ENCODE data around the gene FHL3. TPM values are rescaled to one million over a fixed set of nuclear protein-coding genes. Genes with fewer than 3 reads are reported as not detected.

The FHL3 gene, protein sequence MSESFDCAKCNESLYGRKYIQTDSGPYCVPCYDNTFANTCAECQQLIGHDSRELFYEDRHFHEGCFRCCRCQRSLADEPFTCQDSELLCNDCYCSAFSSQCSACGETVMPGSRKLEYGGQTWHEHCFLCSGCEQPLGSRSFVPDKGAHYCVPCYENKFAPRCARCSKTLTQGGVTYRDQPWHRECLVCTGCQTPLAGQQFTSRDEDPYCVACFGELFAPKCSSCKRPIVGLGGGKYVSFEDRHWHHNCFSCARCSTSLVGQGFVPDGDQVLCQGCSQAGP
- 10 to 100 TPM in 3 of 8 experiments, 1 to 10 TPM in 5; 2.8 to 17.7 (median 8.0) TPM for total RNA-seq

DNA sequence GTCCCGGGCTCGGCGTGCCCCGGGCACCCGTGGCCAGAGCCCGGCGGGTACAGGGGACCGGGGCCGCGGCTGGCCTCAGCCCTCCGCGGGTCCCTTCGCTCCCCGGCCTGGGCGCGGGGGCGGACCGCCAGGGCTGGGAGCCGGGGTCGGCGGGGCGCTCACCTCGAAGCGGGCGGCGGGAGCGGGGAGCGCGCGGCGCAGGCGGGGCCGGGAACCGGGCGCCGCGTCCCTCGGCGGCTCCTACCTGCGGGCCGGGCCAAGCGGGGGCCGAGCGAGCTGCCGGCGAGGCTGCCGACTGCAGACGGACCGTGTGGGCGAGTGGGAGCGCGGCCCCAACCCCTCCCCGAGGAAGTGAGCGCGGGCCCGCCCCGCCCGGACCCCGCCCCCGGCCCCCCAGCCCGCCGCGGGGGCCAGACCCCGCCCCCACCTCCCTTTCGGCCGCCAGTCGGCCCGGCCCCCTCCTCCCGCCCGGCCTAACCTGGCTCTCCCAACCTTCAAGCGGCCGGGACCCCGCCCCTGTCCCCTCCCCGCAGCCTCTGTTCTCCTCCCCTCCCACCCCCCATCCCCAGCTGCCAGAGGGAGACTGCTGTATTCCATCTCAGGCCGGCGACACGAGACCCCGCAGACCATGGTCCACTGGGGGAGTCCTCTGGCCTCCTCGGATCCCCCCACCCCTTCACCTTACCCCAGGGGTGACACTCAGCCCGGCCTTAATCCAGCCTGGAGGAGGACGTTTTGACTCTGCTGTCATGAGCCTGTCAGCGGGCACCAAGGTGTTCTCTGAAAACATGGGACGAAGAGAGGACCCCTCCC, at the start of gene FHL3:
Gene FHL3 (minus strand): TSS at position 320 of the 813 bp plus-strand sequence. CDS start 6,102 bp downstream, outside the sequence.
- ATAC-seq (replicated peaks in 6 of 8): peak; percentile 19 to 79 (median 67)
- in situ Hi-C loops (cut with MboI; ENCODE audit: low pct_unique_long_range_greater_than_20kb in 2 of 9, low sequenced_read_pairs in 9 of 9, unreplicated experiment in 9 of 9): no loop called here
- 38 to 100% methylated on average over 1 to 7 of the region's 83 CpGs; no CpG with 5 or more reads in 8 of the 10 experiments for WGBS, 10 experiments
- Histone ChIP-seq H3K27ac (peak within 1 kb of the TSS; percentile 16 to 74), H3K4me3 (peak within 1 kb of the TSS; percentile 39 to 56 (median 46)), H3K4me1 (replicated peaks in 1 of 2) (peaks cover 14 to 28% of the 10 kb centered on the region in 2 donors)

DNA sequence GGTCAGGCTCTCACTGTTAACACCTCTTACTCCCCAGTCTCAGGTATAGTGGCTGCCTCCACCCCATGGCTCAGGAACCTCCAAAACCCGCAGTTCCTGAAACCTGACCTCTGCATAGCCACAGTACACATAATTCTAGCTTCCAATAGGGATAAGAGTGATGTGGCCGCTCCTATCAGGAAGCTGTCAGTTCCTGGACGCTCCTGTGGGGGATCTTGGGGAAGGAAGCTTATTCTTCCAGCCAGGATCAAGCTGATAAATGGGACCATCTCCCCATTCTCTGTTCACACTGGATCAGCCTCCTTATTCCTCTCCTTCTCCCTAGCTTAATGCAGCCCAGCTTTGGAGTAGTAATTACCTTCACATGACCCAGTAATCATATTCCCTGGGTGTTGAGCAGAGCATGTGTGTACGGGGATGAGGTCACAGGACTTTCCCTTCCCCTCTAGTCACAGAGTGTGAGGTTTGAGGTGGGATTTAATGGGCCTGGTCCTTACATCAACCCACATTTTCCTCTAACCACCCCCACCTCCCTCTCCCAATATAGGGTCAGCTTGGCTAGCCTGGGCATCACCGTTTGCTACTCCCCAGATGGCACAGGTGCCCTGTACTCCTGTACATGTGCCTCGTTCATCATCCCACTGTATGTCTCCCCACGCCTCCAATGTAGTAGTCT, 48.2 kb upstream of the FHL3 start:
- no peak overlapping the region for H3K27ac ChIP-seq
- in situ Hi-C loops (cut with MboI; ENCODE audit: low pct_unique_long_range_greater_than_20kb in 2 of 9, low sequenced_read_pairs in 9 of 9, unreplicated experiment in 9 of 9): loop anchor here in 1 of 9 experiments (25.0 kb wide), 1 partner anchor 184 kb away; no protein-coding TSS in a partner anchor
- no peak overlapping the region for H3K4me3 ChIP-seq
- H3K4me1 ChIP-seq (replicated peaks in 1 of 2): peaks cover 34 to 47% of the 10 kb centered on the region in 2 donors
- 0 to 68% (median 43%) methylated on average over 1 to 5 of the region's 7 CpGs; no CpG with 5 or more reads in 2 of the 10 experiments for WGBS, 10 experiments
- peak; percentile 8 to 74 (median 59) for ATAC-seq (replicated peaks in 6 of 8)

- 0 to 69% (median 40%) methylated on average over 1 to 3 of the region's 3 CpGs; no CpG with 5 or more reads in 2 of the 10 experiments for WGBS, 10 experiments
- Histone ChIP-seq H3K27ac (no peak overlapping the region), H3K4me1 (replicated peaks in 1 of 2) (peaks cover 39 to 47% of the 10 kb centered on the region in 2 donors), H3K4me3 (no peak overlapping the region)
- in situ Hi-C loops (cut with MboI; ENCODE audit: low pct_unique_long_range_greater_than_20kb in 2 of 9, low sequenced_read_pairs in 9 of 9, unreplicated experiment in 9 of 9): loop anchor here in 1 of 9 experiments (25.0 kb wide), 1 partner anchor 184 kb away; no protein-coding TSS in a partner anchor
- peak in 5 of 8 experiments; percentile 1 to 55 (median 36) for ATAC-seq (replicated peaks in 6 of 8)
Measured at GRCh38 chr1:38052750-38053415, 47.6 kb upstream of the FHL3 start.

DNA sequence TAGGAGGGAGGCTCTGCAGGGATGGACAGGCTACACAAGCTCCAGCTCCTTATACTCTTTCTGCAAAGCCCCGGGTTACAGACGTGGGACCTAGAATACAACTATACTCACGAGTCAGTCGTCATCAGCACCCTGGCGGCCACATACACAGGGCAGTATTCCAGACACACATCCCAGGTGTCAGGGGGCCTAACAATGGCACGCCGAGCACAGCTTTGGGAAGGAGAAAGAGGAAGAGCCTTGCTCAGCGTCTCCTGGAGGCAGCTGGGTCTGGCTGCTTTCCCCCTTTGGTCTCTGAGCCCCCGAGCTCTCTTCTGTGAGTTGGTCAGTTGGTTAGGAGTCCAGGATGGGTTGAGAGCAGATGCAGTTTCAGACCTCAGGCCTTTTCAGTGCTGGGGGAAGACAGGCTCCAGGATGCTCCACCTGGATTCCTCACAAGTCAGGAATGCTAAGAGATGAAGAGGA, 45.8 kb upstream of the FHL3 start:
- H3K4me1 ChIP-seq (replicated peaks in 1 of 2): peaks cover 41 to 47% of the 10 kb centered on the region in 2 donors
- no peak overlapping the region for H3K4me3 ChIP-seq
- H3K27ac ChIP-seq: no peak overlapping the region
- WGBS, 10 experiments: 19 to 82% (median 79%) methylated on average over 1 to 9 of the region's 9 CpGs; no CpG with 5 or more reads in 4 of the 10 experiments
- in situ Hi-C loops (cut with MboI; ENCODE audit: low pct_unique_long_range_greater_than_20kb in 2 of 9, low sequenced_read_pairs in 9 of 9, unreplicated experiment in 9 of 9): loop anchor here in 1 of 9 experiments (25.0 kb wide), 1 partner anchor 186 kb away; no protein-coding TSS in a partner anchor
- ATAC-seq (replicated peaks in 6 of 8): no peak

GRCh38 chr1:38050397-38051078, 45.2 kb upstream of the FHL3 start:
- Histone ChIP-seq H3K4me1 (replicated peaks in 1 of 2) (peaks cover 47% of the 10 kb centered on the region in 2 donors), H3K27ac (no peak overlapping the region), H3K4me3 (no peak overlapping the region)
- WGBS, 10 experiments: 0 to 82% (median 54%) methylated on average over 1 to 9 of the region's 13 CpGs; no CpG with 5 or more reads in 6 of the 10 experiments
- peak in 5 of 8 experiments; percentile 1 to 50 (median 40) for ATAC-seq (replicated peaks in 6 of 8)
- in situ Hi-C loops (cut with MboI; ENCODE audit: low pct_unique_long_range_greater_than_20kb in 2 of 9, low sequenced_read_pairs in 9 of 9, unreplicated experiment in 9 of 9): loop anchor here in 1 of 9 experiments (25.0 kb wide), 1 partner anchor 187 kb away; no protein-coding TSS in a partner anchor

DNA sequence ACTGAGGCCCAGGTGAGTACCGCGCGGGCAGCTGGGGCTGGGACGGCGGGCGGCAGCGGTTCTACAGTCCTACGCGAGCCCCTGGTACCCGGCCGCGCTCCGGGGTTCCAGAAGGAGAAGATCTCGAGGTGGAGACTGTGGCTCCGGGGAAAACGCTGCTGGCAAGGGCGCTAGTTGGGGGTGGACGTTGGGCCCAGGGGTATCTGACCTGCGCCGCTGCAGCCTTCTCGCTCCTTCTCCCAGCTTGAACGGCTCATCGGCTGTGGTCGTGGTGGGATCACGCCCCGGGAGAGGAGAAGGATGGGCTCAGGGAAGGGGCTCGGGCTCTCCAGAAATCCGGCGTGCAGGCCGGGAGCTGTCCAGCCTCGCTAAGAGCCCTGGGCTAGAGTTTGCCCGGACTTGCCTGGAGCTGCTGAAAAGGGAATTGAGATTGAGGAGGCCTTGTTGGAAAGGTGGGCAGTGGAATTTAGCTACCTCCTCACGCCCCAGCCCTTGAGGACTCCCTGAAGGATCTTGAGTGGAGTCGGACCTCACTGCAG, 42.4 kb upstream of the FHL3 start:
- in situ Hi-C loops (cut with MboI; ENCODE audit: low pct_unique_long_range_greater_than_20kb in 2 of 9, low sequenced_read_pairs in 9 of 9, unreplicated experiment in 9 of 9): loop anchor here in 6 of 9 experiments (25.0 kb wide), 4 partner anchors 440 to 790 kb away; no protein-coding TSS in a partner anchor
- Histone ChIP-seq H3K4me1 (replicated peaks in 1 of 2) (peaks cover 46 to 49% of the 10 kb centered on the region in 2 donors), H3K27ac (no peak overlapping the region), H3K4me3 (peak overlapping the region; percentile 40 to 47 (median 43))
- ATAC-seq (replicated peaks in 6 of 8): peak in 4 of 8 experiments; percentile 2 to 12 (median 6)
- whole genome bisulfite sequencing, 10 experiments: 7 to 34% (median 19%) methylated on average over 3 to 20 of the region's 34 CpGs; no CpG with 5 or more reads in 4 of the 10 experiments

- Histone ChIP-seq H3K4me3 (peak overlapping the region; percentile 40 to 47 (median 43)), H3K4me1 (replicated peaks in 1 of 2) (peaks cover 45 to 48% of the 10 kb centered on the region in 2 donors), H3K27ac (no peak overlapping the region)
- 0 to 3% methylated on average over 2 to 6 of the region's 99 CpGs; no CpG with 5 or more reads in 8 of the 10 experiments for WGBS, 10 experiments
- in situ Hi-C loops (cut with MboI; ENCODE audit: low pct_unique_long_range_greater_than_20kb in 2 of 9, low sequenced_read_pairs in 9 of 9, unreplicated experiment in 9 of 9): loop anchor here in 6 of 9 experiments (25.0 kb wide), 4 partner anchors 440 to 790 kb away; no protein-coding TSS in a partner anchor
- ATAC-seq (replicated peaks in 6 of 8): peak; percentile 75 to 86 (median 82)
Measured at GRCh38 chr1:38046884-38047602, 41.7 kb upstream of the FHL3 start.

- H3K4me1 ChIP-seq (replicated peaks in 1 of 2): peaks cover 45 to 51% of the 10 kb centered on the region in 2 donors
Measured at GRCh38 chr1:38046333-38046883, 41.1 kb upstream of the FHL3 start, which contains the start of gene POU3F1. Gene POU3F1 (minus strand): TSS chr1:38046793. CDS start chr1:38046743, 50 bp downstream.

GRCh38 chr1:38045401-38046332, 40.4 kb upstream of the FHL3 start:
- WGBS, 10 experiments: 0 to 13% (median 3%) methylated on average over 2 to 39 of the region's 115 CpGs; no CpG with 5 or more reads in 3 of the 10 experiments
- in situ Hi-C loops (cut with MboI; ENCODE audit: low pct_unique_long_range_greater_than_20kb in 2 of 9, low sequenced_read_pairs in 9 of 9, unreplicated experiment in 9 of 9): loop anchor here in 6 of 9 experiments (25.0 kb wide), 4 partner anchors 442 to 792 kb away; no protein-coding TSS in a partner anchor
- H3K4me3 ChIP-seq: peak overlapping the region; percentile 40 to 47 (median 43)
- H3K4me1 ChIP-seq (replicated peaks in 1 of 2): peaks cover 40 to 45% of the 10 kb centered on the region in 2 donors
- no peak overlapping the region for H3K27ac ChIP-seq
- peak in 4 of 8 experiments; percentile 1 to 6 (median 4) for ATAC-seq (replicated peaks in 6 of 8)

More at GRCh38 chr1:38046333-38046883, 41.1 kb upstream of the FHL3 start, which contains the start of gene POU3F1:
- in situ Hi-C loops (cut with MboI; ENCODE audit: low pct_unique_long_range_greater_than_20kb in 2 of 9, low sequenced_read_pairs in 9 of 9, unreplicated experiment in 9 of 9): loop anchor here in 6 of 9 experiments (25.0 kb wide), 4 partner anchors 441 to 791 kb away; no protein-coding TSS in a partner anchor
- Histone ChIP-seq H3K27ac (no peak within 1 kb of the TSS), H3K4me3 (peak within 1 kb of the TSS; percentile 40 to 47 (median 43))
- WGBS, 10 experiments: 0% methylated on average over 7 of the region's 92 CpGs; no CpG with 5 or more reads in 8 of the 10 experiments
- peak in 7 of 8 experiments; percentile 0 to 22 (median 12) for ATAC-seq (replicated peaks in 6 of 8)
